Lower leg skin (tissue), 3 donors: ENCODE results near the gene SULT4A1.

Source experiments
- CTCF ChIP-seq, 3 donors: fragments of 450-650 bp; IDR thresholded peaks; one replicate each; pipeline ENCODE4 v1.5.1; 2016; ENCODE audit warnings: antibody characterized with exemption in 3 of 3, mild to moderate bottlenecking in 3 of 3, moderate library complexity in 2 of 3
- POLR2A ChIP-seq, 2 donors: fragments of 450-650 bp; IDR thresholded peaks; one replicate each; pipeline ENCODE4 v1.6.1; 2016 to 2017; ENCODE audit warnings: antibody characterized with exemption in 2 of 2, mild to moderate bottlenecking in 1 of 2, moderate library complexity in 1 of 2

DNA sequence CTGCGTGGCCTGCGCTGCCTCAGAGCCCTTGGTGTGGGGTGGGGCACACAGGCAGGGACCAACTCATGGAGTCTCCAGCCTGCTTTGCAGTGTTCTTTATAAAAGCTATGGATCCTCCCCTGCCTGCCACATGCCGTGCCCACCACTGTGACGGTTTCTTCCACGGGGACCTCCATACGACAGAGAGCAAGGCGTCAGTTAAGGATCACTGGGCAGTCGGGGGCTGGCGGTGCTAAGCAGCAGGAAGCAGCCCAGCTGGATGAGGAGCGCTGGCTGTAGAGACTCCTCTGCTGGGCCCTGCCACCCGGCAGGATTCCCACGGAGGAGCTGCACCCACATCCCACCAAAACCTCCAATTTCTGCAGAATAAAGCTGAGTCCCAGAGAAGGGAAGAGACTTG lies 27.1 kb downstream of the SULT4A1 start:
- TF ChIP-seq CTCF (IDR thresholded peaks at IDR 0.05) (no peak), POLR2A (IDR thresholded peaks at IDR 0.05) (no peak)
